Measurements from ENCODE around the gene AHCYL2. TPM values are rescaled to one million over a fixed set of nuclear protein-coding genes. Genes with fewer than 3 reads are reported as not detected.

AHCYL2 gene
- total and polyA plus RNA-seq, 2 experiments from 2014 or later = 1.9 to 8.9 TPM

- in situ Hi-C loops (cut with MboI) = no loop called here
Observed at GRCh38 chr7:129433847-129434674, 209.2 kb downstream of the AHCYL2 start, which contains the start of gene STRIP2. STRIP2 (plus strand) TSS chr7:129434432; CDS start chr7:129434473, 41 bp downstream.

DNA sequence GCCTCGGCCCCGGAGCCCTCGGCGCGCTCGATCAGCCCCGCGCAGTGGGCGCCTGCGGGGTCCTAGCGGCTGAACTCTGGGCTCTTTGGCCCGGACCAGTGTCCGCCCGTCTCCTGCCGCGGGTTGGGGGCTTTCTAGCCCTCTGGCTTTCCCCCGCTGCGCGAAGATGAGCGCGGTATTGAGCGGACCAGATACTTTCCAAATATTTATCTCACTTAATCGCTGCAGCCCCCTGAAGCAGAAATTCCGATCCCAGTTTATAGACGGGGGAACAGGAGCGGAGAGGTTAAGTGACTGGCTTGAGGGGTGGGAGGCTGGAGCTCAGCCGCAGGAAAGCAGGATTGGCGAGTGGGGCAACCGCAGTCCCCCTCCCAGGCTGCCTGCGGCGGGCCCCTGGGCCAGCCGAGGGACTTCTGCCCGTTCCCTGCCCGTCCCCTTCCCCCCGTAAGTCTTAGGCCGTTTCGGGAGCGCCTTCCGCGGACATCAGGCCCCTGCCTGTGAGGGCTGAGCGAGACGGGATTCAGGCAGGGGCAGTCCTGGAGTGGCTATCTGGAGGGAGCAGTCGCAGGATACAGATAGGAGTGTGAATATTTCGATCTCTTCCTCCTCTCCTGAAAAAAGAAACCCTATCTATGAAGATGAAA is 210.0 kb downstream of the AHCYL2 start:
- Histone ChIP-seq H4K20me1 (ENCODE audit: insufficient read depth) (no peaks in the 10 kb centered on the region), H2AFZ (peak overlapping the region; percentile 95), H3K4me1 (ENCODE audit: insufficient read depth) (peaks cover 13% of the 10 kb centered on the region), H3K4me2 (ENCODE audit: unreplicated experiment) (peak overlapping the region; percentile 94), H3K27me3 (replicated peaks; ENCODE audit: insufficient read depth) (no peaks in the 10 kb centered on the region; the same call in 1 of the 2 replicates), H3K27ac (no peak overlapping the region), H3K9me2 (ENCODE audit: insufficient read depth) (no peaks in the 10 kb centered on the region), H3K9ac (peak overlapping the region; percentile 74), H3F3A (ENCODE audit: insufficient read depth) (0 out of 2 replicates have a peak, but pooled peaks cover 6% of the 10 kb centered on the region), H3K79me2 (ENCODE audit: insufficient read depth) (no peaks in the 10 kb centered on the region), H3K9me3 (ENCODE audit: low read depth) (no peaks in the 10 kb centered on the region), H3K4me3 (peak overlapping the region; percentile 94), H3K36me3 (ENCODE audit: low read depth) (no peaks in the 10 kb centered on the region)
- TF ChIP-seq EZH2phosphoT487 (IDR thresholded peaks at IDR 0.05; ENCODE audit: insufficient read depth, low read depth) (no peak), EZH2 (IDR thresholded peaks at IDR 0.05; ENCODE audit: insufficient read depth, poor library complexity, severe bottlenecking) (no peak)
- 1 to 4% methylated on average over 30 to 39 of the region's 44 CpGs for WGBS, 2 experiments (ENCODE audit: low coverage in 1 of 2, low lambda C conversion rate in 2 of 2, missing lambda C conversion rate in 2 of 2)
- in situ Hi-C loops (cut with MboI) = no loop called here
- DNase-seq = peak; percentile 50

More at GRCh38 chr7:129433847-129434674, 209.2 kb downstream of the AHCYL2 start, which contains the start of gene STRIP2:
- 0 out of 2 replicates have a peak, but pooled peaks cover 6% of the 10 kb centered on the region for H3F3A ChIP-seq (ENCODE audit: insufficient read depth)
- H3K9me3 ChIP-seq (ENCODE audit: low read depth) = no peaks in the 10 kb centered on the region
- TF ChIP-seq EZH2phosphoT487 (IDR thresholded peaks at IDR 0.05; ENCODE audit: insufficient read depth, low read depth) = no peak
- TF ChIP-seq EZH2 (IDR thresholded peaks at IDR 0.05; ENCODE audit: insufficient read depth, poor library complexity, severe bottlenecking) = no peak
- no peaks in the 10 kb centered on the region; the same call in 1 of the 2 replicates for H3K27me3 ChIP-seq (replicated peaks; ENCODE audit: insufficient read depth)
- H4K20me1 ChIP-seq (ENCODE audit: insufficient read depth) = no peaks in the 10 kb centered on the region
- peak within 1 kb of the TSS; percentile 94 for H3K4me3 ChIP-seq
- peaks cover 8% of the 10 kb centered on the region for H3K4me1 ChIP-seq (ENCODE audit: insufficient read depth)
- H3K9ac ChIP-seq = peak within 1 kb of the TSS; percentile 74
- WGBS, 2 experiments (ENCODE audit: low coverage in 1 of 2, low lambda C conversion rate in 2 of 2, missing lambda C conversion rate in 2 of 2) = 1% methylated on average over 61 to 63 of the region's 75 CpGs
- H3K36me3 ChIP-seq (ENCODE audit: low read depth) = no peaks in the 10 kb centered on the region
- H3K79me2 ChIP-seq (ENCODE audit: insufficient read depth) = no peaks in the 10 kb centered on the region
- H3K27ac ChIP-seq = no peak within 1 kb of the TSS
- peak within 1 kb of the TSS; percentile 94 for H3K4me2 ChIP-seq (ENCODE audit: unreplicated experiment)
- H3K9me2 ChIP-seq (ENCODE audit: insufficient read depth) = no peaks in the 10 kb centered on the region
- peak within 1 kb of the TSS; percentile 95 for H2AFZ ChIP-seq
- peak; percentile 92 for DNase-seq

DNA sequence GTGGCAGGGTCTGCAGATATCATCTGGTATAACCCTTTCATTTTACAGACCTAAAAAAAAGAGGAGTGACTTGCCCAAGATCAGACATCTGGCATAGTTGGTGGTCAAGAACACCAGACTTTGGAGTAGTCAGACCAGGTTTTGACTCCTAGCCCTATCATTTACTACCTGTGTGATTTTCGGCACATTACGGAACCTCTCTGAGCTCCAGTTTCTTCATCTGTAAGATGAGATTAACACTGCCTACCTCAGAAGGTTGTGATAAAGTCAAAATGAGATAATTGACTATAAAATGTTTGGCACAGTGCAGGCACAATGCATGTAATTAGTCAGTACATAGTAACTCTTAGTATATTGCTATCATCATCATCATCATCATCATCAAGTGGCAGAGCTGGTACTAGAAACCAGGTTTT is 210.6 kb downstream of the AHCYL2 start:
- Histone ChIP-seq H3K9ac (peak overlapping the region; percentile 74), H3K4me1 (ENCODE audit: insufficient read depth) (peaks cover 13% of the 10 kb centered on the region), H3K9me2 (ENCODE audit: insufficient read depth) (no peaks in the 10 kb centered on the region), H3K4me3 (peak overlapping the region; percentile 94), H3K9me3 (ENCODE audit: low read depth) (no peaks in the 10 kb centered on the region), H3K79me2 (ENCODE audit: insufficient read depth) (no peaks in the 10 kb centered on the region), H3K27me3 (replicated peaks; ENCODE audit: insufficient read depth) (no peaks in the 10 kb centered on the region; the same call in 1 of the 2 replicates), H3F3A (ENCODE audit: insufficient read depth) (0 out of 2 replicates have a peak, but pooled peaks cover 6% of the 10 kb centered on the region), H4K20me1 (ENCODE audit: insufficient read depth) (no peaks in the 10 kb centered on the region), H3K36me3 (ENCODE audit: low read depth) (no peaks in the 10 kb centered on the region), H3K27ac (no peak overlapping the region), H2AFZ (peak overlapping the region; percentile 95), H3K4me2 (ENCODE audit: unreplicated experiment) (peak overlapping the region; percentile 94)
- WGBS, 2 experiments (ENCODE audit: low coverage in 1 of 2, low lambda C conversion rate in 2 of 2, missing lambda C conversion rate in 2 of 2) = 98 to 100% methylated on average over 2 of the region's 2 CpGs
- DNase-seq = no peak
- TF ChIP-seq EZH2phosphoT487 (IDR thresholded peaks at IDR 0.05; ENCODE audit: insufficient read depth, low read depth) = no peak
- TF ChIP-seq EZH2 (IDR thresholded peaks at IDR 0.05; ENCODE audit: insufficient read depth, poor library complexity, severe bottlenecking) = no peak
- in situ Hi-C loops (cut with MboI) = no loop called here

GRCh38 chr7:129436335-129436923 is 211.6 kb downstream of the AHCYL2 start:
- Histone ChIP-seq H3F3A (ENCODE audit: insufficient read depth) (0 out of 2 replicates have a peak, but pooled peaks cover 6% of the 10 kb centered on the region), H3K9me3 (ENCODE audit: low read depth) (no peaks in the 10 kb centered on the region), H3K4me3 (no peak overlapping the region), H3K4me2 (ENCODE audit: unreplicated experiment) (no peak overlapping the region), H2AFZ (no peak overlapping the region), H4K20me1 (ENCODE audit: insufficient read depth) (no peaks in the 10 kb centered on the region), H3K9me2 (ENCODE audit: insufficient read depth) (no peaks in the 10 kb centered on the region), H3K36me3 (ENCODE audit: low read depth) (no peaks in the 10 kb centered on the region), H3K27me3 (replicated peaks; ENCODE audit: insufficient read depth) (no peaks in the 10 kb centered on the region; the same call in 1 of the 2 replicates), H3K79me2 (ENCODE audit: insufficient read depth) (no peaks in the 10 kb centered on the region), H3K27ac (no peak overlapping the region), H3K9ac (no peak overlapping the region), H3K4me1 (ENCODE audit: insufficient read depth) (peaks cover 13% of the 10 kb centered on the region)
- WGBS, 2 experiments (ENCODE audit: low coverage in 1 of 2, low lambda C conversion rate in 2 of 2, missing lambda C conversion rate in 2 of 2) = 48 to 53% methylated on average over 5 of the region's 5 CpGs
- no peak for DNase-seq
- no peak for TF ChIP-seq EZH2phosphoT487 (IDR thresholded peaks at IDR 0.05; ENCODE audit: insufficient read depth, low read depth)
- no peak for TF ChIP-seq EZH2 (IDR thresholded peaks at IDR 0.05; ENCODE audit: insufficient read depth, poor library complexity, severe bottlenecking)
- in situ Hi-C loops (cut with MboI) = no loop called here

Data from GM23248 (cell line).